Fibroblast of lung (primary cell): Measurements from ENCODE around the gene ISYNA1. TPM values are rescaled to one million over a fixed set of nuclear protein-coding genes. Genes with fewer than 3 reads are reported as not detected.

Source experiments
- DNase-seq, 2 donors: peaks; one replicate each; pipeline versions ENCODE4 v3.0.0 to v3.0.0-alpha.2; 2010; ENCODE audit warnings: low read depth in 2 of 2
- H2AFZ ChIP-seq: 2 replicates; pipeline ENCODE4 v1.5.1; 2012; ENCODE audit warnings: low read length, control low read depth, inconsistent platforms
- H3K27ac ChIP-seq: 2 replicates; pipeline ENCODE4 v1.5.1; 2011; ENCODE audit warnings: low read length, control low read depth; ENCODE audit not compliant: insufficient read depth
- H3K27me3 ChIP-seq: 2 replicates; pipeline ENCODE4 v1.5.1; 2011; ENCODE audit warnings: mild to moderate bottlenecking, low read length; ENCODE audit not compliant: control insufficient read depth, insufficient read depth
- H3K36me3 ChIP-seq: 2 replicates; pipeline ENCODE4 v1.5.1; 2011; ENCODE audit warnings: low read length; ENCODE audit not compliant: control insufficient read depth, insufficient read depth
- H3K4me1 ChIP-seq: 2 replicates; pipeline ENCODE4 v1.5.1; 2011; ENCODE audit warnings: low read length; ENCODE audit not compliant: control insufficient read depth, insufficient read depth; ENCODE audit errors: extremely low read depth
- H3K4me2 ChIP-seq: 2 replicates; pipeline ENCODE4 v1.5.1; 2011; ENCODE audit warnings: low read length, control low read depth; ENCODE audit not compliant: insufficient read depth; ENCODE audit errors: extremely low read depth
- H3K4me3 ChIP-seq, 4 experiments: fragments of 200-600 bp in 1 of 4; sonication (generic) in 1 of 4; replicated peaks in 1 of 4; 2 replicates each; pipeline ENCODE4 v1.5.1; 2011 to 2016; ENCODE audit warnings: low read length in 4 of 4, low read depth in 3 of 4, mild to moderate bottlenecking in 3 of 4, control low read depth in 2 of 4, inconsistent platforms in 1 of 4, mixed read lengths in 1 of 4; ENCODE audit not compliant: insufficient read depth in 1 of 4; ENCODE audit errors: control extremely low read depth in 1 of 4
- H3K79me2 ChIP-seq: 2 replicates; pipeline ENCODE4 v1.5.1; 2012; ENCODE audit warnings: mild to moderate bottlenecking, low read length, inconsistent platforms; ENCODE audit not compliant: control insufficient read depth, insufficient read depth
- H3K9ac ChIP-seq: 2 replicates; pipeline ENCODE4 v1.5.1; 2011; ENCODE audit warnings: mild to moderate bottlenecking, low read length, control low read depth; ENCODE audit not compliant: insufficient read depth
- H3K9me3 ChIP-seq: 2 replicates; pipeline ENCODE4 v1.5.1; 2012; ENCODE audit warnings: low read depth, low read length; ENCODE audit not compliant: control insufficient read depth, insufficient read depth
- H4K20me1 ChIP-seq: 2 replicates; pipeline ENCODE4 v1.5.1; 2011; ENCODE audit warnings: low read length; ENCODE audit not compliant: control insufficient read depth, insufficient read depth; ENCODE audit errors: extremely low read depth
- CTCF ChIP-seq, 2 donors: IDR thresholded peaks in 1 of 2; conservative IDR thresholded peaks in 1 of 2; 1 replicate in 1 of 2; 2 replicates in 1 of 2; pipeline ENCODE4 v1.5.1; 2011 to 2012; ENCODE audit warnings: low read length in 2 of 2, control low read depth in 1 of 2, inconsistent platforms in 1 of 2, low read depth in 1 of 2, mild to moderate bottlenecking in 1 of 2
- EZH2 ChIP-seq: IDR thresholded peaks from 2 replicates; pipeline ENCODE4 v1.5.1; 2012; ENCODE audit warnings: low read length, control low read depth, mild to moderate bottlenecking; ENCODE audit errors: missing control alignments
- polyA plus RNA-seq, 2 donors: library from polyadenylated mRNA; depleted of rRNA in 1 of 2; stranded (reverse) in 1 of 2; unstranded in 1 of 2; fragments of >200 nt; gene quantifications; 2 replicates each; pipeline ENCODE4 v1.2.1, GENCODE V29; 2011 to 2012; ENCODE audit warnings: missing spikeins in 1 of 2
- total RNA-seq: library from RNA; depleted of rRNA; stranded (reverse); fragments of >200 nt; gene quantifications from 2 replicates; pipeline ENCODE4 v1.2.1, GENCODE V29; 2014

ISYNA1 gene
- total and polyA plus RNA-seq, 2 donors (not counting 1 experiment from before 2014, with no cell fraction given) = 10.3 to 25.6 TPM

DNA sequence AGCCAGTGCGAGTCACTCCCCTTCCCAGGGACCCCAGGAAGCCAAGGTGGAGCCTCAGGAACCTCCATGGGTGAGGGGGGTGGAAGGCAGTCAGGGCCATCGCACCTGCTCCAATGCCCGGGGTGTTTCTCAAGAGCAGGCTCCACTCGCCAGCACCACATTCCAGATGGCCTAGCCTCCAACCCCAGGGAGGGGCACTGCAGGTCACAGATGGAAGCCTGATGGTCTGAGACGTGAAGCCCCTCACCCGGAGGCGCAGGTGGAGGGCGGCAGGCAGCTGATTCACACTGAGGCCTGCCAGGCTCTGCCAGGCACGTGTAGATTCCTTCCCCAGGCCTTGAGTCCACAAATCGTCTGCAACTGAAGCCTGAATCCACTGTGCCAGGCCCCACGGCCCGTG is 23.0 kb upstream of the ISYNA1 start:
- no peak overlapping the region for H3K9ac ChIP-seq
- no peak overlapping the region for H3K4me2 ChIP-seq
- H3K36me3 ChIP-seq = peaks cover 27% of the 10 kb centered on the region
- no peak for DNase-seq
- no peaks in the 10 kb centered on the region for H3K9me3 ChIP-seq
- peak overlapping the region; percentile 96 for H3K27ac ChIP-seq
- no peak overlapping the region for H3K4me3 ChIP-seq
- H4K20me1 ChIP-seq = no peaks in the 10 kb centered on the region
- peaks cover 4% of the 10 kb centered on the region for H3K79me2 ChIP-seq
- no peak overlapping the region for H2AFZ ChIP-seq
- TF ChIP-seq CTCF (conservative IDR thresholded peaks at IDR 0.05 in 1 of 2, IDR thresholded peaks at IDR 0.05 in 1 of 2; ENCODE audit: low read depth in 1 of 2, low read length in 2 of 2) = no peak
- no peak for TF ChIP-seq EZH2
- peaks cover 37% of the 10 kb centered on the region for H3K4me1 ChIP-seq
- H3K27me3 ChIP-seq = no peaks in the 10 kb centered on the region

- Histone ChIP-seq H3K36me3 (peaks cover 27% of the 10 kb centered on the region), H3K79me2 (peaks cover 4% of the 10 kb centered on the region), H3K4me3 (no peak overlapping the region), H3K9me3 (no peaks in the 10 kb centered on the region), H3K27ac (no peak overlapping the region), H4K20me1 (no peaks in the 10 kb centered on the region), H3K4me2 (no peak overlapping the region), H3K9ac (no peak overlapping the region), H2AFZ (no peak overlapping the region), H3K27me3 (no peaks in the 10 kb centered on the region), H3K4me1 (peaks cover 27% of the 10 kb centered on the region)
- DNase-seq = no peak
- TF ChIP-seq EZH2 (no peak), CTCF (conservative IDR thresholded peaks at IDR 0.05 in 1 of 2, IDR thresholded peaks at IDR 0.05 in 1 of 2; ENCODE audit: low read depth in 1 of 2, low read length in 2 of 2) (no peak)
These were observed 19.8 kb upstream of the ISYNA1 start for GRCh38 chr19:18457483-18458331.

GRCh38 chr19:18456974-18457373 is 19.0 kb upstream of the ISYNA1 start:
- Histone ChIP-seq H3K4me2 (no peak overlapping the region), H2AFZ (no peak overlapping the region), H3K27me3 (no peaks in the 10 kb centered on the region), H4K20me1 (no peaks in the 10 kb centered on the region), H3K4me3 (no peak overlapping the region), H3K9me3 (no peaks in the 10 kb centered on the region), H3K36me3 (peaks cover 27% of the 10 kb centered on the region), H3K9ac (no peak overlapping the region), H3K79me2 (peaks cover 4% of the 10 kb centered on the region), H3K4me1 (peaks cover 30% of the 10 kb centered on the region), H3K27ac (no peak overlapping the region)
- no peak for TF ChIP-seq CTCF (conservative IDR thresholded peaks at IDR 0.05 in 1 of 2, IDR thresholded peaks at IDR 0.05 in 1 of 2; ENCODE audit: low read depth in 1 of 2, low read length in 2 of 2)
- TF ChIP-seq EZH2 = no peak
- no peak for DNase-seq
